Head of caudate nucleus (tissue), 42 donors: ENCODE results near the gene PSD2.

ENCODE experiments used
- DNase-seq, 42 donors: peaks; one replicate each; pipeline versions ENCODE4 v3.0.0 to v3.0.0-alpha.2; 2020 to 2021; ENCODE audit warnings: mixed read lengths in 7 of 42
- intact Hi-C: fragments of 100-400 bp; cut with DNase I; formaldehyde crosslinking; loops from one replicate; pipeline ENCODE4 v1.15.0; 2022

PSD2 gene

DNA sequence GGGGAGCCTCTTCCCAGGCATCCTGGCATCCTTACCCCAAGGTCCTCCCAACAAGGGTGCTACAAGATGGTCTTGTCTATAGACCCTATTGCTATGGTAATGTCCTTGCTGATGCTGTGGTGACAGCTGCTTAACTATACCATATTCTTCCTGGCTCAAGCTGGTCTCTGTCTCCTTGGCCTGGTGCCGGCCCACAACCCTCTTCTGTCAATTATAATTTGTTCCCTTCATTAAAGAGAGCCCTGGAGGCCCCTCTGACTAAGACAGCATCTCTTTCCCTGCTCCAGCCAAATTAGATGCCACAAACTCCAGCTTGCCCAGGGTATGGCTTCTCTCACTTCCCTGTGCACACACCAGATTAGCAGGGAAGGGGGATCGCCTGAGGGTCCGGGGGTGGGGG is 86.7 kb downstream of the PSD2 start:
- intact Hi-C loops = no loop called here
- DNase-seq = no peak

DNA sequence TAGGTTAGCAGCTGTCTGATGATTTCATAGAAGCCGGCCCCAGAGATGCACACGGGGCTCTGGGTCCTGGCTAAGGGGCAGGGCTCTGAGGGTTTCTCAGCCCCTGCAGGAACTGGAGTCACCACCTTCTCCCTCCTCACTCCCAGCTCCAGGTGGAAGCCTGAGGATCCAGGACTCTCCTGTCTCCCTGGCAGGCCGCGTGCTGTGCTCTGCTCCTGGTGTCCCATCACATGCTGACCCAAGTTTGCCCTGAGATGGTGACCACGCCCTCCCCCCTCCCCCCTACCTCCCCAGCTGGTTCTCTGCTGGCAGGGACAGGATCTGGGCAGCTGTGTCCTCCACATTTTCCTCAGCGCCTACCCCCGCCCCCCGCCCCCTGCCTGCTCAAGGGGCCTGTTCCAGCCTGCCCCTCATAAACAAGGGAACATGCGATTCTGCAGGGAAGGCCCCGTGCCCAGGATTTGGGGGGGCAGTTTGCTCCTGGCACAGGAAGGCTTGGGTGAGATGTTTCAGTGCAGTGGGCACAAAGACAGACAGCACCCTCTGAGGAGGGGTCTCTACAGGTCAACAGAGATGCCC is 87.4 kb downstream of the PSD2 start:
- intact Hi-C loops = no loop called here
- DNase-seq = no peak

DNA sequence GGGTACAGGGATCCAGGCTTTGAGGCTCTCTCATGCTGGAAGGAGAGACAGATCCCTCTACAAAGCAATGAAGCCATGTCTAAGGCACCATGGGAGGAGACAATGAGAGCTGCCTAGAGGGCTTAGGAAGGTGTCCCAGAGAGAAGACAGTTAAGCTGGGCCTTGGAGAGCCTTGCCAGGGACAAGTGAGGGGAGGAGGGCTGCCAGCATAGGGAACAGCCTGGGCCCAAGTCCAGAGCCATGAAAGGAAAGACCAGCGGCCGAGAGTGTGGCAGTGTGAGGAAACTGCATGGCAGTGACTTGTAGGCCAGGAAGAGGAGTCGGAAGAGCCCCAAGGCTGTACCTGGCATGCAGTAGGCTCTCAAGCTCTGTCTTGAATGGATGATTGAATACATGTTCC is 88.5 kb downstream of the PSD2 start:
- DNase-seq = peak in 9 of 42 donors; percentile 19 to 52 (median 37)
- intact Hi-C loops = no loop called here

DNA sequence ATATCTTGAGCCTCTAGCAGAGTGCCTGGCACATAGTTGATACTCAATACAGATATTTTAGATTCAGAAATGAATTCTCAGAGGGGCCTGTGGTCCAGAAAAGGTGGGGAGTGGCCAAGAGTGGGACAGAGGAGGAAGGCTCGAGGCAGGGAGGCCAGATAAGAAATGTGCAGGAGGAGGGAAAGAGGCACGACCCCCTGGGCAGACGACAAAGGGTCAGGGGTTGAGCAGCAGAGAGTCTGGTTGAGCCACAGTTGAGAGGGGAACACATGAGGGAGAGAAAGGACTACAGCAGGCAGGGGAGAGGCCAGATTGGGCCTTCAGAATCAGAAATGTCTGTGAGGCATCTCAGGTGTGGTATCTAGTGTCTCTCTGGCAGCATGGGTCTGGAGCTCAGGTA is 89.1 kb downstream of the PSD2 start:
- no peak for DNase-seq
- intact Hi-C loops = no loop called here

DNA sequence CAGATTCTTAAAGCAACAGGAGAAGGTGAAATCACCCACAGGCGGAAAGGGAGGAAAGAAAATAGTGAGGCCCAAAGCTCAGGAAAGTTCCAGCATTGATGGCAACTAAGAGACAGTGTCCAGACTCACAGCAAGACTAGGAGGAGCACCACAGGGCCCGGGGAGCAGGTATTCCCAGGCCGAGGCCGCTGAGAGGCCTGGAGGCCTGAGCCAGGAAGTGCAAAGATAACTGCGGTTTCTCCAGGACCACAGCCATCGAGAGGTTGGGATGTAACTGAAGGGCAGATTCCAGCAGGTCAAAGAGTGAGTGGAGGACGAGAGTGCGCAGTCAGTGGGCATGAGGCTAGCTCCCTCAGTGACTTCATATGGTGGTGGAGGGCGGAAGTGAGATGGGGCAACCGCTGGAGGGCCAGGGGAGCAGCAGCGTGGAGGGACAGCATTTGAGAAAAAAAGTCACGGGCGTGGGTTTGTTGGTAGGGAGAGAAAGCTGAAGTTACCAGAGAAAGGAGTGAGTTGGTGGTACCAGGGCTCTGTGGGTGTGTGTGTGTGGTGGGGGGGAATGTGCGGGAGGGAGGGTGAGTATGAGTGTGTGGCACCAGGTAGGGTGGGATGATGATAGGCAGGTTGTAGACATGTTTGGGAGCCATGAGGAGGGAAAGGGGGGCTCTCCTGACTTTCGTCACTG is 89.7 kb downstream of the PSD2 start:
- intact Hi-C loops = no loop called here
- peak in 1 of 42 donors; percentile 16 for DNase-seq

DNA sequence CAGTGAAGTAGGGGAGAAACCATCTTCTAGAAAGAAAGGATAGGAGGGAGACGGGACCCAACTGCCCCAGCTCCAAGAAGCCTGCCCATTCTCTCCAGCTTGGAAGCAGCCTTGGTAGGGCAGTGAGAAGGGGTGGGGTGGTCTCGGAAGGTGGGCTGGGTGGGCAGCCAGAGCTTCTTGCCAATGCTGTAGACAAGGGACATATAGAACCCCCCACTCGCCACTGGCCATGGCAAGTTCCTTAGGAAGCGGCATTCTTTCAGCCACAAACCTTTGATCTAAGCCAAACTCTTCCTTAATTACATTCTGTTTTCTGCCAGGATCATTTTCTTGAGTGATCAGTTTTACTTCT is 90.2 kb downstream of the PSD2 start:
- intact Hi-C loops = no loop called here
- no peak for DNase-seq

DNA sequence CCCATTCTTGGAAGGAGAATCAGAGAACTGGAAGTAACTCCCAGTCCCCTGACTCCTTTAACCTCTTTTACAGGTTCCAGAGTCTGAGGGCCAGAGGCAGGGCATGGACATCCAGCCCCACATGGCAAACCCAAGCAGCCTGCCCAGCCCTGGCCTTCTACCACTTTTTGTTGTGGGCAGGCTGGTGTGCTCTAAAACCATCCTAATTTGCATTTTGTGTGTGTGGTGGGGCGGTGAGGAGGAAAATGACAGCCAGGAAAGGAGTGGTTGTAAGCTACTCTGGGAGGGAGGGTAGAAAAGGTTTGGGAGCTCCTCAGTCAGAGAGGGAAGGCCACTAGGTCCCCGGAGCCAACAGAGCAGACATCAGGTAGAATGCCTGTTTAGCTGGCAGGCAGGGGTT is 90.6 kb downstream of the PSD2 start:
- intact Hi-C loops = no loop called here
- DNase-seq = peak in 2 of 42 donors; percentile 10 to 27

DNA sequence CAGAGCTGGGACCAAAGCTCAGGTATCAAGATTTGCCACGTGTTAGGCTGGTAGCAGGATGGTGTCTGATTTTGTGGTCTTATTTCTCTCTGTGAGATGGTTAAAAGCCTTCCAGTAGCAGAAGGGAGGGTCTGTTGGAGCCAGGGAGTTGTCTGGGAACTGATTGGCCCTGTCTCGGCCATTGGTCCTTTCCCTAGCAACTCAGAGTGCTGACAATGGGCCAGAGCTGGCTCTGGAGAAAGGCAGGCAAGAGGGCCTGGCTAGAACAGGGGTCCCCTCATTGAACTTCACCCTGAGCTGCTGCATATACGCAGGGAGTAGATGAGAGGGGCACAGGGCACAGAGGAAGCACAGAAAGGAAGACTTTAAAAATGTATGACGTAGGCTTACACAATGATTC is 92.8 kb downstream of the PSD2 start:
- peak in 4 of 42 donors; percentile 13 to 50 (median 31) for DNase-seq
- intact Hi-C loops = no loop called here

DNA sequence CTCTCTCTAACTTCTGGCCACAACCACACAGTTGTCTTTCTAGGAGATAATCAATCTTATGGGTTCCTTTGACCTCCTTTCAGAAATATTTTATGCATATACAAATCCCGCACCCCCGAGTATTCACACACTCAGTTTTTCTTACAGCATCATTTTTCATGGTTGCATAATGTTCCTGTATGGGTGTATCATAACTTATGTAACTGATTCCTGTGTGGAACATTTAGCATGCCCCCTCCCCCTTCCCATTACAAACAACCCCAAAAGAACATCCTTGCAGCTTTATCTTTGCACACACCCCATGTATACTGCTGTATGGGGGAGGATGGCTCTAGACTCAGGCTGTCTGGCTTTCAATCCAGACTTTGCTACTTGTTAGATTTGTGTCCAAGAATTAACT is 93.8 kb downstream of the PSD2 start:
- intact Hi-C loops = no loop called here

DNA sequence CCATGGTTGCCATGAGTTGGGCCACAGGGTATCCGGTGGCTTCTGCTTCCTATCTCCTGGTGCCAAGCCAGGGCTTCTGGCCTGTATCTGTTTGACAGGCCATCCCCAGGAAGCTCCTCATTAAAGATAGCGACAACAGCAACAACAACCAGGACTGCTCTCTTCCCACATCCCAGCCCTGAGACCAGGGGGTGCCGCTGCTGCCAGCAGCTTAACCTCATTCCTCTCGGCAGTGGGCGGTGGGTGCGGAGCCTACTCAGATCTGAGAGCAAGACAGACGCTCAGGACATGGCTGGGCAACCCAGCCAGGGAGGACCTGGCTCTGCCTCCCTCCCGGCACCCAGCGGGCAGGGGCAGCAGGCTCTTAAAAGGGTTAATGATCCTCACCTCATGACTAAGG is 98.3 kb downstream of the PSD2 start:
- intact Hi-C loops = no loop called here
- DNase-seq = no peak

More for the DNA sequence above, 93.8 kb downstream of the PSD2 start:
- no peak for DNase-seq
